Right atrium auricular region (tissue), 2 donors: ENCODE results near the gene NECTIN2. TPM values are rescaled to one million over a fixed set of nuclear protein-coding genes. Genes with fewer than 3 reads are reported as not detected.

ENCODE experiments used
- DNase-seq: peaks from one replicate; pipeline ENCODE4 v3.0.0-alpha.2; 2019; ENCODE audit warnings: low spot score
- H3K27ac ChIP-seq, 2 donors: fragments of 200-600 bp; sonication (generic); 1 replicate in 1 of 2; 2 replicates in 1 of 2; pipeline ENCODE4 v1.5.1; 2016 to 2019
- H3K27me3 ChIP-seq, 2 donors: fragments of 200-600 bp; sonication (generic); one replicate each; pipeline versions ENCODE4 v1.5.1 to v1.6.0; 2017 to 2019
- H3K36me3 ChIP-seq: fragments of 200-600 bp; sonication (generic); one replicate; pipeline ENCODE4 v1.5.1; 2016
- H3K4me1 ChIP-seq, 2 donors: fragments of 200-600 bp; sonication (generic); one replicate each; pipeline versions ENCODE4 v1.5.1 to v1.6.0; 2017 to 2019
- H3K4me3 ChIP-seq, 2 donors: fragments of 200-600 bp; sonication (generic); 1 replicate in 1 of 2; 2 replicates in 1 of 2; pipeline ENCODE4 v1.5.1; 2017 to 2019; ENCODE audit warnings: mild to moderate bottlenecking in 1 of 2, moderate library complexity in 1 of 2
- H3K9me3 ChIP-seq, 2 donors: fragments of 200-600 bp; sonication (generic); one replicate each; pipeline ENCODE4 v1.5.1; 2019
- total RNA-seq, 2 donors: library from RNA; depleted of rRNA; stranded (reverse); fragments of >200 nt; gene quantifications; one replicate each; pipeline ENCODE4 v1.1.0, GENCODE V29; 2016
- TF ChIP-seq, protein P1 (sequence below), 2 donors: fragments of 200-600 bp; sonication (generic); IDR thresholded peaks; one replicate each; pipeline ENCODE4 v1.5.1; 2019; ENCODE audit warnings: antibody characterized with exemption in 2 of 2

NECTIN2 gene
- total RNA-seq, 2 donors from 2014 or later: 65.1 to 95.7 TPM

DNA sequence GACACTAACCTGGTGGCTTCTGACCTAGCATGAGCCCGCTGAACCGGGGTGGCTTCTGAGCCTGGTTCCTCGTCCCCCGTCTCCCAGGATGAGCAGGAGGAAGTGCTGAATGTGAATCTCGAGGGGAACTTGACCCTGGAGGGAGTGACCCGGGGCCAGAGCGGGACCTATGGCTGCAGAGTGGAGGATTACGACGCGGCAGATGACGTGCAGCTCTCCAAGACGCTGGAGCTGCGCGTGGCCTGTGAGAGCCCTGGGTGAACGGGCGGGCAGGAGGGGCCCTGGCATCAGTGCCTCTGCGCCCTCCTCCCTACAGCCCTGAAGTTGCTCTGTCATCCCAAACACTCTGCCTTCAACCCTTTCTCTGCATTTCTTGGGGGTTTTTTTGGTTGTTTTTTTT lies 31.6 kb upstream of the NECTIN2 start:
- Histone ChIP-seq H3K4me3 (no peak overlapping the region), H3K9me3 (no peaks in the 10 kb centered on the region), H3K4me1 (peaks cover 0 to 15% of the 10 kb centered on the region in 2 donors), H3K27me3 (no peaks in the 10 kb centered on the region), H3K27ac (no peak overlapping the region), H3K36me3 (peaks cover 27% of the 10 kb centered on the region)
- DNase-seq: no peak
- TF ChIP-seq, protein P1, sequence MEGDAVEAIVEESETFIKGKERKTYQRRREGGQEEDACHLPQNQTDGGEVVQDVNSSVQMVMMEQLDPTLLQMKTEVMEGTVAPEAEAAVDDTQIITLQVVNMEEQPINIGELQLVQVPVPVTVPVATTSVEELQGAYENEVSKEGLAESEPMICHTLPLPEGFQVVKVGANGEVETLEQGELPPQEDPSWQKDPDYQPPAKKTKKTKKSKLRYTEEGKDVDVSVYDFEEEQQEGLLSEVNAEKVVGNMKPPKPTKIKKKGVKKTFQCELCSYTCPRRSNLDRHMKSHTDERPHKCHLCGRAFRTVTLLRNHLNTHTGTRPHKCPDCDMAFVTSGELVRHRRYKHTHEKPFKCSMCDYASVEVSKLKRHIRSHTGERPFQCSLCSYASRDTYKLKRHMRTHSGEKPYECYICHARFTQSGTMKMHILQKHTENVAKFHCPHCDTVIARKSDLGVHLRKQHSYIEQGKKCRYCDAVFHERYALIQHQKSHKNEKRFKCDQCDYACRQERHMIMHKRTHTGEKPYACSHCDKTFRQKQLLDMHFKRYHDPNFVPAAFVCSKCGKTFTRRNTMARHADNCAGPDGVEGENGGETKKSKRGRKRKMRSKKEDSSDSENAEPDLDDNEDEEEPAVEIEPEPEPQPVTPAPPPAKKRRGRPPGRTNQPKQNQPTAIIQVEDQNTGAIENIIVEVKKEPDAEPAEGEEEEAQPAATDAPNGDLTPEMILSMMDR (IDR thresholded peaks at IDR 0.05): no peak

DNA sequence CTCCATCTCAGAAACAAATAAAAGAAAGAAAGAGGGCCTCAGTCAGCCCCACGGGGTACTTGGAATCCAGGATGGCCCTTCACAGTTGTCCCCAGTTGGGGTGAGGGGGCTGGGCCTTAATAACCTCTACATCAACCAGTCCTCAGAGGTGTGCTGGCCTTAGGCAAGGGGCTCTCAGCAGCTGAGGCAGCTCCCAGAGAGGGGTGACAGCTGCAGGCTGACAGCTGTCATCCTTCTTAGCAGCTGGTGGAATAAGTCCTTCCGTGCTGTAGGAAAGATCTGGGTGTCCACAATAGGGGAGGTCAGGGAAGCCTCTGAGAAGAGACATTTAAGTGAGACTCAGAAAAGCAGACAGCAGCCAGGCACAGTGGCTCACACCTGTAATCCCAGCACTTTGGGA lies 29.8 kb upstream of the NECTIN2 start:
- Histone ChIP-seq H3K27me3 (no peaks in the 10 kb centered on the region), H3K27ac (no peak overlapping the region), H3K9me3 (no peaks in the 10 kb centered on the region), H3K4me1 (peaks cover 0 to 14% of the 10 kb centered on the region in 2 donors), H3K36me3 (peaks cover 27% of the 10 kb centered on the region), H3K4me3 (no peak overlapping the region)
- DNase-seq: no peak
- TF ChIP-seq, protein P1 (IDR thresholded peaks at IDR 0.05): no peak

DNA sequence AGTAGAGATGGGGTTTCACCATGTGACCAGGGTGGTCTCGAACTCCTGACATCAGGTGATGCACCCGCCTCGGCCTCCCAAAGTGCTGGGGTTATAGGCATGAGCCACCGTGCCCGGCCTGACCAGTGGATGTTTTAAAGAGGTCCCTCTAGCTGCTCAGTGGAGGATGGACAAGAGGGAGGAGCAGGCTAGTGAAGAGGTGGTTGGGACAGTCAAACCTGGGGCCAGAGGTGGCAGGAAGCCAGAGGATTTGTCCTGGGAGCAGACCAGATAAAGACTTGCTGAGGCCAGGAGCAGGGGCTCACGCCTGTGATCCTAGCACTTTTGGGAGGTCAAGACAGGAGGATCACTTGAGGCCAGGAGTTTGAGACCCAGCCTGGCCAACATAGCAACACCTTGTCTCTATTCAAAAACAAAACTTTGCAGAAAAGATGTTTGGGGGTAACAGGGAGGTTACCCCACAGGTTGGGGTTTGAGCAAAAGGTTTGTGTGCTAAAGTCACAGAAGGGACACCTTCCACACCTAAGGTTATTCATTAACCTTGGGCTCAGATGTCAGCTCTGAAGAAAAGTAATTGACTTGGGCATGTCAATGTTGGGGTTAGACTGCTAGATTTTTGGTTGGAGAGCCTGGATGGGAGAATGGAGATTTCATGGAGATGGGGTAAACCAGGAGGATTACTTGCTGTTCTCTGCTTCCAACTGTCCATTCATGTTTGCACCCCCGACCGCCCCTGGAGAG lies 28.2 kb upstream of the NECTIN2 start:
- H3K36me3 ChIP-seq: peaks cover 26% of the 10 kb centered on the region
- no peak overlapping the region for H3K27ac ChIP-seq
- H3K4me3 ChIP-seq: no peak overlapping the region
- H3K9me3 ChIP-seq: no peaks in the 10 kb centered on the region
- H3K27me3 ChIP-seq: no peaks in the 10 kb centered on the region
- peaks cover 0 to 29% of the 10 kb centered on the region in 2 donors for H3K4me1 ChIP-seq
- TF ChIP-seq, protein P1 (IDR thresholded peaks at IDR 0.05): no peak
- DNase-seq: no peak

DNA sequence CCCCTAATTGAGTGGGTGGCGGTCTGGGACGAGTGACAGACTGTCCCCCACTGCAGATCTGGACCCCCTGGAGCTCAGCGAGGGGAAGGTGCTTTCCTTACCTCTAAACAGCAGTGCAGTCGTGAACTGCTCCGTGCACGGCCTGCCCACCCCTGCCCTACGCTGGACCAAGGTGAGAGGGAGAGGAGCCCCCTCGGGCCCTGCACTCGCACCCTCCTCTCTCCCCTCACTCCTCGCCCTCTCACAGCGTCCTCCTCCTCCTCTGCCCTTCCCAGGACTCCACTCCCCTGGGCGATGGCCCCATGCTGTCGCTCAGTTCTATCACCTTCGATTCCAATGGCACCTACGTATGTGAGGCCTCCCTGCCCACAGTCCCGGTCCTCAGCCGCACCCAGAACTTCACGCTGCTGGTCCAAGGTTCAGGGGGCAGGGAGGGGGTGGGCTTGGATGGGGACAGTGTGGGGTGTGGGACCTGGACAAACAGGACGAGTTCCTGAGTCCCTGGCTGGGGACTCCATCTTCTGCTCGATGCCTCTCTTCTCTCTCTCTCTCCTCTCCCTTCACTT lies 27.5 kb upstream of the NECTIN2 start:
- H3K4me3 ChIP-seq: no peak overlapping the region
- no peaks in the 10 kb centered on the region for H3K9me3 ChIP-seq
- TF ChIP-seq, protein P1 (IDR thresholded peaks at IDR 0.05): no peak
- DNase-seq: no peak
- H3K36me3 ChIP-seq: peaks cover 19% of the 10 kb centered on the region
- H3K4me1 ChIP-seq: peaks cover 0 to 31% of the 10 kb centered on the region in 2 donors
- H3K27ac ChIP-seq: no peak overlapping the region
- no peaks in the 10 kb centered on the region for H3K27me3 ChIP-seq

DNA sequence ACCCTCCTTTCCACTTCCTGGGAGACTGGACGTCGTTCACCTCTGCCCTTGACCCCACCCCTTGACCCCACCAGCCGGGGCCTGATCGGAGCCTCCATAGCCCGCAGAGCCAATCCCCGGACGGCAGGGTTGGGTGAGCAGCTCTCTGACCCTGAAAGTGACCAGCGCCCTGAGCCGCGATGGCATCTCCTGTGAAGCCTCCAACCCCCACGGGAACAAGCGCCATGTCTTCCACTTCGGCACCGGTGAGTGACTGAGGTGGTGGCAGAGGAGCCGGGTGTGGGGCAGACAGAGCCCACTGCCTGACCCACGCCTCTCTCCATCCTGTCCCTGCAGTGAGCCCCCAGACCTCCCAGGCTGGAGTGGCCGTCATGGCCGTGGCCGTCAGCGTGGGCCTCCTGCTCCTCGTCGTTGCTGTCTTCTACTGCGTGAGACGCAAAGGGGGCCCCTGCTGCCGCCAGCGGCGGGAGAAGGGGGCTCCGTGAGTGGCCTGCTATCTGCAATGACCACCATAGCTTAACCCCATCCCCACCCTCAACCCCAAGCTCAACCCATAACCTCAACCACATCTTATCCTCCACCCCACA lies 26.8 kb upstream of the NECTIN2 start:
- Histone ChIP-seq H3K9me3 (no peaks in the 10 kb centered on the region), H3K4me3 (no peak overlapping the region), H3K27me3 (no peaks in the 10 kb centered on the region), H3K36me3 (peaks cover 11% of the 10 kb centered on the region), H3K27ac (no peak overlapping the region), H3K4me1 (peaks cover 0 to 31% of the 10 kb centered on the region in 2 donors)
- TF ChIP-seq, protein P1 (IDR thresholded peaks at IDR 0.05): no peak
- no peak for DNase-seq
